ENCODE measurements around the gene SNX1. TPM values are rescaled to one million over a fixed set of nuclear protein-coding genes. Genes with fewer than 3 reads are reported as not detected.
"Not testable (repeated sequence)": the region's sequence is repeated elsewhere in the genome, so short reads cannot be mapped to it uniquely, and the experiment has no call there.

SNX1 gene
- polyA plus RNA-seq, 2 of the 4 experiments (the other 2 are of a cell fraction), result 86.7 to 89.4 TPM

DNA sequence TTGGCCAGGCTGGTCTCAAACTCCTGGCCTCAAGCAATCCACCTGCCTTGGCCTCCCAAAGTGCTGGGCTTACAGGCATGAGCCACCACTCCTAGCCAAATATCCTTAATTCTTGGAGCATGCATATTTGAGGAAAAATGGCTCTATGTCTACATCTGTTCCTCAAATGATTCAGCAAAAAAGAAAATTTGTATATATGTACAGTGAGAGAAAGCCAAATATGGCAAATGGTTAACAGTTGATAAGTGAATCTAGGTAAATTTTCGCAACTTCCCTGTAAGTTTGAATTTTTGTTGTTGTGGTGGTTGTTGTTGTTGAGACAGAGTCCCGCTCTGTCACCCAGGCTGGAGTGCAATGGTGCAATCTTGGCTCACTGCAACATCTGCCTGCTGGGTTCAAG is 36.7 kb upstream of the SNX1 start:
- FAIRE-seq; H3K4me1 ChIP-seq; H3K27ac ChIP-seq; ATAC-seq; H3K4me2 ChIP-seq; POLR2A ChIA-PET; H3K9me3 ChIP-seq; H3K4me3 ChIP-seq; DNase-seq (ENCODE audit: low read depth in 1 of 2, low spot score in 1 of 2): not testable (repeated sequence)
- WGBS (ENCODE audit: missing lambda C conversion rate), result 93% methylated on average over 2 of the region's 2 CpGs
- CTCF ChIA-PET, result interaction anchor here (1.5 kb wide), 1 partner anchor 307 kb away, joined by 3 read pairs; no protein-coding TSS in a partner anchor
- peak; percentile 61 for TF ChIP-seq MAFK (IDR thresholded peaks at IDR 0.05; ENCODE audit: partially characterized antibody)

DNA sequence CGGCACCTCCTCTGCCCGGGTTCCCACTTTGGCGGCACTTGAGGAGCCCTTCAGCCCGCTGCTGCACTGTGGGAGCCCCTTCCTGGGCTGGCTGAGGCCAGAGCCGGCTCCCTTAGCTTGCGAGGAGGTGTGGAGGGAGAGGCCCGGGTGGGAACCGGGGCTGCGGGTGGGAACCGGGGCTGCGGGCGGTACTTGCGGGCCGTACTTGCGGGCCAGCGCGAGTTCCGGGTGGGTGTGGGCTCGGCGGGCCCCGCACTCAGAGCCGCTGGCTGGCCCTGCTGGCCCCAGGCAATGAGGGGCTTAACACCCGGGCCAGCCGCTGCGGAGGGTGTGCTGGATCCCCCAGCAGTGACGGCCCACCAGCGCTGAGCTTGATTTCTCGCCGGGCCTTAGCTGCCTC is 35.1 kb upstream of the SNX1 start:
- no peak for FAIRE-seq
- no peak overlapping the region for H3K4me3 ChIP-seq
- 93% methylated on average over 25 of the region's 29 CpGs for WGBS (ENCODE audit: missing lambda C conversion rate)

GRCh38 chr15:64066451-64066850 is 29.3 kb upstream of the SNX1 start:
- FAIRE-seq (no peak), DNase-seq (ENCODE audit: low read depth in 1 of 2, low spot score in 1 of 2) (no peak), ATAC-seq (no peak)
- 15% methylated on average over 1 of the region's 1 CpG for WGBS (ENCODE audit: missing lambda C conversion rate)
- ChIA-PET POLR2A (no interaction called here), CTCF (interaction anchor here (0.6 to 11.4 kb wide), 20 partner anchors 12 to 777 kb away, joined by 3 to 173 read pairs (median 8); partner anchors contain the start of genes CIAO2A and DAPK2)
- no peak overlapping the region for H3K4me3 ChIP-seq
- no peaks in the 10 kb centered on the region for H3K9me3 ChIP-seq
- peaks cover 13% of the 10 kb centered on the region for H3K4me1 ChIP-seq
- TF ChIP-seq FOSL2 (IDR thresholded peaks at IDR 0.05) (no peak), FOSL2 (CRISPR knock-in tag; IDR thresholded peaks at IDR 0.05) (peak; percentile 49), ZFP36 (IDR thresholded peaks at IDR 0.05; ENCODE audit: borderline replicate concordance, partially characterized antibody) (no peak)
- H3K27ac ChIP-seq, result no peak overlapping the region
- H3K4me2 ChIP-seq, result no peak overlapping the region

More for the DNA sequence above, 35.1 kb upstream of the SNX1 start:
- Histone ChIP-seq H3K4me1 (no peaks in the 10 kb centered on the region), H3K27ac (no peak overlapping the region), H3K4me2 (no peak overlapping the region), H3K9me3 (no peaks in the 10 kb centered on the region)
- ATAC-seq (no peak), DNase-seq (ENCODE audit: low read depth in 1 of 2, low spot score in 1 of 2) (no peak)
- POLR2A ChIA-PET, result no interaction called here
- TF ChIP-seq JUNB (IDR thresholded peaks at IDR 0.05) (no peak), HOXA7 (CRISPR knock-in tag; IDR thresholded peaks at IDR 0.05) (no peak)
- CTCF ChIA-PET, result interaction anchor here (1.4 to 11.4 kb wide), 4 partner anchors 14 to 451 kb away, joined by 3 to 166 read pairs (median 18); partner anchors contain the start of gene DAPK2

DNA sequence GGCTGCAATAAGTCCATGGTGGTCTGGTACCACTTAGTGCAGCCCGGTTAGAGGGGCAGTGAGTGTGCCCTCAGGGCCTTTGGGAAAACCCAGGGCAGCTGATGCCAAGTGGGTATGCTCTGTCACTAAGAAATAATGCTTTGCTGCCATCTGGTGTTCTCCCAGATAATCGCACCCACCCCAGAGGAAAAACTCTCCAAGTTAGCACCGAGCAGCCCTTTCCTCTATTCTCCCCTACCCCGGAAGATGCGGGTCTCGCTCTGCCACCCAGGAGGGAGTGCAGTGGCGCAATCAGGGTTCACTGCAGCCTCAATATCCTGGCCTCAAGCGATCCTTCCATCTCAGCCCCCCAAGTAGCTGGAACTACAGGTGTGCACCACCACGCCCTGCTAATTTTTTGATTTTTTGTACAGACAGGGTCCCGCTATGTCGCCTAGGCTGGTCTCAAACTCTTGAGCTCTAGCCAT is 28.2 kb upstream of the SNX1 start:
- POLR2A ChIA-PET, result interaction anchor here (1.0 kb wide), 1 partner anchor 315 kb away, joined by 3 read pairs; no protein-coding TSS in a partner anchor
- H3K27ac ChIP-seq, result peak overlapping the region in 1 of 2 experiments; percentile 44; a peak in 2 of 6 replicates
- peak; percentile 61 to 80 for DNase-seq (ENCODE audit: low read depth in 1 of 2, low spot score in 1 of 2)
- peak overlapping the region; percentile 46; the same call in 2 of the 3 replicates for H3K4me2 ChIP-seq
- WGBS (ENCODE audit: missing lambda C conversion rate), result 26% methylated on average over 11 of the region's 11 CpGs
- TF ChIP-seq HES2 (IDR thresholded peaks at IDR 0.05) (no peak), CBX8 (IDR thresholded peaks at IDR 0.05) (no peak), CHD2 (IDR thresholded peaks at IDR 0.05; ENCODE audit: low read length, partially characterized antibody) (no peak), RAD21 (conservative IDR thresholded peaks at IDR 0.05 in 1 of 2, IDR thresholded peaks at IDR 0.05 in 1 of 2) (peak; percentile 97 to 98), FOXS1 (CRISPR knock-in tag; IDR thresholded peaks at IDR 0.05) (no peak), CBX2 (IDR thresholded peaks at IDR 0.05; ENCODE audit: borderline replicate concordance, low read depth) (no peak), SMC3 (IDR thresholded peaks at IDR 0.05) (peak; percentile 95), EP300 (IDR thresholded peaks at IDR 0.05) (no peak), RNF2 (IDR thresholded peaks at IDR 0.05; ENCODE audit: borderline replicate concordance, low read depth) (no peak), ZNF302 (CRISPR knock-in tag; IDR thresholded peaks at IDR 0.05) (no peak), REST (IDR thresholded peaks at IDR 0.05) (no peak)
- TF ChIP-seq, protein P1, sequence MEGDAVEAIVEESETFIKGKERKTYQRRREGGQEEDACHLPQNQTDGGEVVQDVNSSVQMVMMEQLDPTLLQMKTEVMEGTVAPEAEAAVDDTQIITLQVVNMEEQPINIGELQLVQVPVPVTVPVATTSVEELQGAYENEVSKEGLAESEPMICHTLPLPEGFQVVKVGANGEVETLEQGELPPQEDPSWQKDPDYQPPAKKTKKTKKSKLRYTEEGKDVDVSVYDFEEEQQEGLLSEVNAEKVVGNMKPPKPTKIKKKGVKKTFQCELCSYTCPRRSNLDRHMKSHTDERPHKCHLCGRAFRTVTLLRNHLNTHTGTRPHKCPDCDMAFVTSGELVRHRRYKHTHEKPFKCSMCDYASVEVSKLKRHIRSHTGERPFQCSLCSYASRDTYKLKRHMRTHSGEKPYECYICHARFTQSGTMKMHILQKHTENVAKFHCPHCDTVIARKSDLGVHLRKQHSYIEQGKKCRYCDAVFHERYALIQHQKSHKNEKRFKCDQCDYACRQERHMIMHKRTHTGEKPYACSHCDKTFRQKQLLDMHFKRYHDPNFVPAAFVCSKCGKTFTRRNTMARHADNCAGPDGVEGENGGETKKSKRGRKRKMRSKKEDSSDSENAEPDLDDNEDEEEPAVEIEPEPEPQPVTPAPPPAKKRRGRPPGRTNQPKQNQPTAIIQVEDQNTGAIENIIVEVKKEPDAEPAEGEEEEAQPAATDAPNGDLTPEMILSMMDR (IDR thresholded peaks at IDR 0.05), result peak; percentile 93
- H3K9me3 ChIP-seq, result no peaks in the 10 kb centered on the region
- FAIRE-seq, result no peak
- H3K4me1 ChIP-seq, result peaks cover 24% of the 10 kb centered on the region
- H3K4me3 ChIP-seq, result no peak overlapping the region
- peak; percentile 77 to 88 for ATAC-seq
- CTCF ChIA-PET, result interaction anchor here (0.6 to 11.4 kb wide), 115 partner anchors 11 to 1019 kb away, joined by 3 to 173 read pairs (median 4); partner anchors contain the start of genes CIAO2A, DAPK2 and SNX1

All from A549 (cell line).